Fibroblast of skin of left biceps (primary cell): ENCODE results near the gene GPANK1.

Source experiments
- DNase-seq, 2 experiments: peaks; one replicate each; pipeline ENCODE4 v3.0.0-alpha.2; 2013; ENCODE audit warnings: low read depth in 2 of 2

Gene GPANK1

GRCh38 chr6:31691078-31691463, 26.3 kb upstream of the GPANK1 start:
- no peak for DNase-seq

- no peak for DNase-seq
Observed at GRCh38 chr6:31690231-31691077, 25.7 kb upstream of the GPANK1 start.

- no peak for DNase-seq
Observed at GRCh38 chr6:31689249-31690110, 24.7 kb upstream of the GPANK1 start.

GRCh38 chr6:31687860-31688693, 23.3 kb upstream of the GPANK1 start:
- no peak for DNase-seq

- DNase-seq = no peak
Observed at GRCh38 chr6:31687321-31687720, 22.5 kb upstream of the GPANK1 start.

- no peak for DNase-seq
Observed at GRCh38 chr6:31686483-31686882, 21.7 kb upstream of the GPANK1 start.

- no peak for DNase-seq
Observed at GRCh38 chr6:31683591-31683990, 18.8 kb upstream of the GPANK1 start.

- DNase-seq = no peak
Observed at GRCh38 chr6:31681135-31681671, 16.4 kb upstream of the GPANK1 start.

GRCh38 chr6:31680226-31681134, 15.7 kb upstream of the GPANK1 start, which contains the start of gene LY6G5C:
Gene LY6G5C (minus strand): TSS chr6:31681067. CDS start chr6:31680373, 694 bp downstream.
- peak; percentile 52 to 54 for DNase-seq

GRCh38 chr6:31677955-31678354, 13.2 kb upstream of the GPANK1 start:
- no peak for DNase-seq

- DNase-seq = no peak
Observed at GRCh38 chr6:31676904-31677303, 12.1 kb upstream of the GPANK1 start.

GRCh38 chr6:31676322-31676903, 11.6 kb upstream of the GPANK1 start:
- DNase-seq = no peak

GRCh38 chr6:31669676-31670075, 4.9 kb upstream of the GPANK1 start, which contains the start of gene LY6G5B:
Gene LY6G5B (plus strand): TSS chr6:31669976. CDS start chr6:31670951, 975 bp downstream.
- DNase-seq = no peak

GRCh38 chr6:31666337-31666965, 1.7 kb upstream of the GPANK1 start:
- DNase-seq = no peak

- DNase-seq = peak; percentile 90
Observed at GRCh38 chr6:31665501-31666336, 922 bp upstream of the GPANK1 start, which contains the start of gene CSNK2B. Gene CSNK2B (plus strand): TSS chr6:31666080. CDS start chr6:31666832, 752 bp downstream.

- peak in 1 of 2 experiments; percentile 39 for DNase-seq
Observed at GRCh38 chr6:31663961-31664789, 622 bp downstream of the GPANK1 start.
